DOHH2 (cell line): ENCODE data around the gene BRD2.

ENCODE experiments used
- H3F3A ChIP-seq: fragments of 200-600 bp; sonication (generic), shearing (Covaris generic); 2 replicates; pipeline ENCODE4 v1.6.0; 2016; ENCODE audit warnings: antibody characterized with exemption, mild to moderate bottlenecking; ENCODE audit not compliant: control insufficient read depth, insufficient read depth
- H3K27ac ChIP-seq: fragments of 200-600 bp; sonication (generic); 2 replicates; pipeline ENCODE4 v1.5.1; 2014; ENCODE audit warnings: low read depth, mild to moderate bottlenecking, low read length, moderate library complexity
- H3K27me3 ChIP-seq: fragments of 200-600 bp; sonication (generic); 2 replicates; pipeline ENCODE4 v1.6.1; 2014; ENCODE audit warnings: mild to moderate bottlenecking, low read length, mixed read lengths; ENCODE audit not compliant: control insufficient read depth
- H3K36me3 ChIP-seq: fragments of 200-600 bp; sonication (generic); 2 replicates; pipeline ENCODE4 v1.6.1; 2014; ENCODE audit warnings: mild to moderate bottlenecking, low read length, moderate library complexity, mixed read lengths; ENCODE audit not compliant: control insufficient read depth
- H3K4me1 ChIP-seq: fragments of 200-600 bp; sonication (generic); 2 replicates; pipeline ENCODE4 v1.6.1; 2014; ENCODE audit warnings: mild to moderate bottlenecking, low read length, mixed read lengths; ENCODE audit not compliant: control insufficient read depth
- H3K4me2 ChIP-seq: fragments of 200-600 bp; sonication (generic); 2 replicates; pipeline ENCODE4 v1.6.0; 2014; ENCODE audit warnings: mild to moderate bottlenecking, low read length, moderate library complexity
- H3K4me3 ChIP-seq: fragments of 200-600 bp; sonication (generic); 2 replicates; pipeline ENCODE4 v1.5.1; 2014; ENCODE audit warnings: mild to moderate bottlenecking, low read length, mixed read lengths
- H3K79me2 ChIP-seq: fragments of 200-600 bp; sonication (generic); 2 replicates; pipeline ENCODE4 v1.6.1; 2014; ENCODE audit warnings: mild to moderate bottlenecking, low read length, mixed read lengths; ENCODE audit not compliant: control insufficient read depth
- H3K9me2 ChIP-seq: fragments of 200-600 bp; sonication (generic); replicated peaks from 2 replicates; pipeline ENCODE4 v1.6.1; 2014; ENCODE audit warnings: mild to moderate bottlenecking, low read length, mixed read lengths; ENCODE audit not compliant: control insufficient read depth
- H3K9me3 ChIP-seq: fragments of 200-600 bp; sonication (generic); 2 replicates; pipeline ENCODE4 v1.6.1; 2014; ENCODE audit warnings: antibody characterized with exemption, low read length, mixed read lengths; ENCODE audit not compliant: control insufficient read depth, insufficient read depth
- H4K20me1 ChIP-seq: fragments of 200-600 bp; sonication (generic); 2 replicates; pipeline ENCODE4 v1.6.0; 2014; ENCODE audit warnings: low read depth, mild to moderate bottlenecking, antibody characterized with exemption, low read length, moderate library complexity; ENCODE audit not compliant: control insufficient read depth, insufficient read depth
- EZH2phosphoT487 ChIP-seq: fragments of 200-600 bp; sonication (generic); IDR thresholded peaks from 2 replicates; pipeline ENCODE4 v1.6.1; 2017; ENCODE audit warnings: borderline replicate concordance, mild to moderate bottlenecking, antibody characterized with exemption, low read length, moderate library complexity, mixed read lengths
- TF ChIP-seq, protein P1 (sequence below): fragments of 200-600 bp; sonication (generic); IDR thresholded peaks from one replicate; pipeline ENCODE4 v1.5.1; 2014; ENCODE audit warnings: antibody characterized with exemption, mild to moderate bottlenecking, low read depth, low read length; ENCODE audit not compliant: poor library complexity, severe bottlenecking

The BRD2 gene

DNA sequence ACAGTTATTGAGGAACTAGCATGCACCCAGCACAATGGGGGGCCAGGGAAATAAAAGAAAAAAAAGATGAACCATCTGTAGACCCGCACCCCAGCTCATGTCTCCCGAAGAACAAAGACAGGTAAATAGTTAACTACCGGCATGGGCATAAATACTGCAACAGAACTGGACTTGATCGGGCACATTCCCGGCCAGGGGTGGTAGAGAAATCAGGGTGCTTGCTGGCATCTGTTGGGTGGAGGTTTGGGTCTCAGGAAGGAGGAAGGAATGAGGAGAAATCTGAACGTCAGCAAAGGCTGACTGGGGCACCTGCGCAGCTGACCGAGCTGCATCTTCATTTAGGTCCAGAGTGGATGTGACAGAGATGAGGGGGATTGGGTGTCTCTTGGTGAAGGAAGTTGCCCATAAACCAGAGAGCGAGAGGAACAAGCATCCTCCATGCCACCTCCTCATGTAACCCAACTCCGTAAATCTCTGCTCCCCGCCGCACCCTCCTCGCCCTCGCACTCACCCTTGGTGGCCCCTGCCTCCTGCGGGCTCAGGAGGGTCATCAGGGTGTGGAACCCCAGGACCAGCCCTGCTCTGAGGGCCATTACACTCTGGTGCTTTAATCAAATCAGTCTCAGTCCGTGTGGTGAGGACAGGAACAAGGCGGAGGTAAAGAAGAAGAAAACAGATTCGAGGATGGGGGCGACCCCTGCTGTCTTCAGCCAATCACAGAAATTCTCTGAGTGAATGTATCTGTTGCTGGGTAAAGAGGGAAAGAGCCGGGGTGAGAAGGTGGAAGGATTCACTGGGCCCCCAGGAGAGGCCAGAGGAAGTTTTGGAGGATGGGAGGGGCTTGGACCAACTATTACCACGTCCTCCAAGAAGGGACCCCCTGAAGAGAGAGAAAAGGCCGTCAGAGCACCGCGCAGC, 40.8 kb downstream of the BRD2 start, which contains the start of gene HLA-DOA:
HLA-DOA (minus strand) TSS at position 648 of the 918 bp plus-strand sequence.
- H3K9me2 ChIP-seq: no peaks in the 10 kb centered on the region
- H3K27me3 ChIP-seq: no peaks in the 10 kb centered on the region
- H3K9me3 ChIP-seq: no peaks in the 10 kb centered on the region
- peak within 1 kb of the TSS; percentile 68 for H3K4me2 ChIP-seq
- peak within 1 kb of the TSS; percentile 85 for H3K4me3 ChIP-seq
- H3K4me1 ChIP-seq: peaks cover 17% of the 10 kb centered on the region
- TF ChIP-seq, protein P1, sequence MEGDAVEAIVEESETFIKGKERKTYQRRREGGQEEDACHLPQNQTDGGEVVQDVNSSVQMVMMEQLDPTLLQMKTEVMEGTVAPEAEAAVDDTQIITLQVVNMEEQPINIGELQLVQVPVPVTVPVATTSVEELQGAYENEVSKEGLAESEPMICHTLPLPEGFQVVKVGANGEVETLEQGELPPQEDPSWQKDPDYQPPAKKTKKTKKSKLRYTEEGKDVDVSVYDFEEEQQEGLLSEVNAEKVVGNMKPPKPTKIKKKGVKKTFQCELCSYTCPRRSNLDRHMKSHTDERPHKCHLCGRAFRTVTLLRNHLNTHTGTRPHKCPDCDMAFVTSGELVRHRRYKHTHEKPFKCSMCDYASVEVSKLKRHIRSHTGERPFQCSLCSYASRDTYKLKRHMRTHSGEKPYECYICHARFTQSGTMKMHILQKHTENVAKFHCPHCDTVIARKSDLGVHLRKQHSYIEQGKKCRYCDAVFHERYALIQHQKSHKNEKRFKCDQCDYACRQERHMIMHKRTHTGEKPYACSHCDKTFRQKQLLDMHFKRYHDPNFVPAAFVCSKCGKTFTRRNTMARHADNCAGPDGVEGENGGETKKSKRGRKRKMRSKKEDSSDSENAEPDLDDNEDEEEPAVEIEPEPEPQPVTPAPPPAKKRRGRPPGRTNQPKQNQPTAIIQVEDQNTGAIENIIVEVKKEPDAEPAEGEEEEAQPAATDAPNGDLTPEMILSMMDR: no peak
- TF ChIP-seq EZH2phosphoT487: no peak
- H3K36me3 ChIP-seq: peaks cover 9% of the 10 kb centered on the region; the same call in 1 of the 2 replicates
- H3K79me2 ChIP-seq: peaks cover 10% of the 10 kb centered on the region
- no peaks in the 10 kb centered on the region for H3F3A ChIP-seq
- no peaks in the 10 kb centered on the region for H4K20me1 ChIP-seq
- peak within 1 kb of the TSS; percentile 3; the same call in 1 of the 2 replicates for H3K27ac ChIP-seq

- Histone ChIP-seq H3K36me3 (peaks cover 9% of the 10 kb centered on the region; the same call in 1 of the 2 replicates), H3K4me2 (no peak overlapping the region), H3K9me2 (no peaks in the 10 kb centered on the region), H3F3A (no peaks in the 10 kb centered on the region), H3K4me3 (no peak overlapping the region), H3K4me1 (peaks cover 21% of the 10 kb centered on the region), H3K79me2 (peaks cover 10% of the 10 kb centered on the region), H4K20me1 (no peaks in the 10 kb centered on the region), H3K27me3 (no peaks in the 10 kb centered on the region), H3K27ac (no peak overlapping the region), H3K9me3 (no peaks in the 10 kb centered on the region)
- TF ChIP-seq, protein P1: no peak
- TF ChIP-seq EZH2phosphoT487: no peak
Measured at GRCh38 chr6:33010356-33010755, 42.0 kb downstream of the BRD2 start.

GRCh38 chr6:33013608-33014007, 45.2 kb downstream of the BRD2 start:
- Histone ChIP-seq H3K79me2 (peaks cover 6% of the 10 kb centered on the region), H3K36me3 (no peaks in the 10 kb centered on the region), H3K4me3 (no peak overlapping the region), H4K20me1 (no peaks in the 10 kb centered on the region), H3K27me3 (no peaks in the 10 kb centered on the region), H3K4me1 (peaks cover 25% of the 10 kb centered on the region), H3K4me2 (no peak overlapping the region), H3K27ac (no peak overlapping the region), H3K9me3 (no peaks in the 10 kb centered on the region), H3K9me2 (no peaks in the 10 kb centered on the region), H3F3A (no peaks in the 10 kb centered on the region)
- TF ChIP-seq EZH2phosphoT487: no peak
- TF ChIP-seq, protein P1: no peak
